ENCODE results near the gene ANO2. TPM values are rescaled to one million over a fixed set of nuclear protein-coding genes. Genes with fewer than 3 reads are reported as not detected.

The ANO2 gene
- total RNA-seq, 2 donors from 2014 or later = 2.8 to 9.3 TPM

- no peak overlapping the region for H3K27ac ChIP-seq
- H3K36me3 ChIP-seq = peaks cover 9% of the 10 kb centered on the region
- peaks cover 0 to 13% of the 10 kb centered on the region in 2 donors for H3K4me1 ChIP-seq
- DNase-seq (ENCODE audit: low spot score) = no peak
- no peak for TF ChIP-seq CTCF (IDR thresholded peaks at IDR 0.05)
- H3K9me3 ChIP-seq = no peaks in the 10 kb centered on the region
- H3K27me3 ChIP-seq = no peaks in the 10 kb centered on the region
- no peak overlapping the region for H3K4me3 ChIP-seq
These were observed 1.9 kb upstream of the ANO2 start for GRCh38 chr12:5947006-5947405.

- no peak for TF ChIP-seq CTCF (IDR thresholded peaks at IDR 0.05)
- Histone ChIP-seq H3K4me3 (no peak overlapping the region), H3K27ac (no peak overlapping the region), H3K36me3 (peaks cover 4% of the 10 kb centered on the region), H3K27me3 (no peaks in the 10 kb centered on the region), H3K4me1 (peaks cover 0 to 13% of the 10 kb centered on the region in 2 donors), H3K9me3 (no peaks in the 10 kb centered on the region)
- no peak for DNase-seq (ENCODE audit: low spot score)
These were observed 1.3 kb upstream of the ANO2 start for GRCh38 chr12:5946388-5946787.

GRCh38 chr12:5944688-5945070, 380 bp downstream of the ANO2 start:
- Histone ChIP-seq H3K27ac (no peak overlapping the region), H3K4me1 (peaks cover 0 to 13% of the 10 kb centered on the region in 2 donors), H3K9me3 (no peaks in the 10 kb centered on the region), H3K36me3 (no peaks in the 10 kb centered on the region), H3K27me3 (no peaks in the 10 kb centered on the region), H3K4me3 (peak overlapping the region; percentile 5 to 44)
- TF ChIP-seq CTCF (IDR thresholded peaks at IDR 0.05) = no peak
- DNase-seq (ENCODE audit: low spot score) = no peak

- H3K36me3 ChIP-seq = no peaks in the 10 kb centered on the region
- H3K27ac ChIP-seq = no peak overlapping the region
- no peak for DNase-seq (ENCODE audit: low spot score)
- TF ChIP-seq CTCF (IDR thresholded peaks at IDR 0.05) = no peak
- H3K27me3 ChIP-seq = no peaks in the 10 kb centered on the region
- no peaks in the 10 kb centered on the region for H3K9me3 ChIP-seq
- peaks cover 0 to 13% of the 10 kb centered on the region in 2 donors for H3K4me1 ChIP-seq
- no peak overlapping the region for H3K4me3 ChIP-seq
These were observed 1.0 kb downstream of the ANO2 start for GRCh38 chr12:5944053-5944452.

DNA sequence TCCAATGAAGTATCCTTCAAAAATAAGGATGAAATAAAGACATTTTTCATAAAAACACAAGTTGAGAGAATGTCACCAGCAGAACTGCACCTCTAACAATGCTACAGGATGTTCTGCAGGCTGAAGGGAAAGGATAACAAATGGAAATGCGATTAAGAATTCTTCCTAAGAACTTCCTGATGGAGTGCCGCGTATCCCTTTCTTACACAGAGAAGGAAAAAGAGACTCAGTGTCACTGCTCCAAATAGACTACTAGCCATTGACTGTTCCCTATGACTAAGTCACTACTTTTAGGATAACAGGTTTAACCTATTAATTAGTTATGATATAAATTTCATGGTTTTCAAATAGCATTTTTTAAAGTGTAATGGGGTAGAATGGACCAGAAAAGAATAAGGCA, 3.2 kb downstream of the ANO2 start:
- no peaks in the 10 kb centered on the region for H3K27me3 ChIP-seq
- H3K36me3 ChIP-seq = no peaks in the 10 kb centered on the region
- DNase-seq (ENCODE audit: low spot score) = no peak
- TF ChIP-seq CTCF (IDR thresholded peaks at IDR 0.05) = no peak
- H3K9me3 ChIP-seq = no peaks in the 10 kb centered on the region
- no peak overlapping the region for H3K4me3 ChIP-seq
- peaks cover 0 to 13% of the 10 kb centered on the region in 2 donors for H3K4me1 ChIP-seq
- H3K27ac ChIP-seq = no peak overlapping the region

- H3K27me3 ChIP-seq = no peaks in the 10 kb centered on the region
- no peaks in the 10 kb centered on the region for H3K4me1 ChIP-seq
- no peak overlapping the region for H3K27ac ChIP-seq
- H3K4me3 ChIP-seq = no peak overlapping the region
- H3K9me3 ChIP-seq = no peaks in the 10 kb centered on the region
- no peaks in the 10 kb centered on the region for H3K36me3 ChIP-seq
- DNase-seq (ENCODE audit: low spot score) = peak; percentile 23
- no peak for TF ChIP-seq CTCF (IDR thresholded peaks at IDR 0.05)
These were observed 17.1 kb downstream of the ANO2 start for GRCh38 chr12:5927732-5928516.

Data from right atrium auricular region (tissue), 2 donors.